IPS-18c (cell line): ENCODE results near the gene IQUB.
"Not testable (repeated sequence)": the region's sequence is repeated elsewhere in the genome, so short reads cannot be mapped to it uniquely, and the experiment has no call there.

Experiments used
- H3K4me3 ChIP-seq: 2 replicates; pipeline ENCODE4 v1.7.0; 2013; ENCODE audit warnings: low read depth, mild to moderate bottlenecking, low read length, moderate library complexity; ENCODE audit not compliant: insufficient read depth
- H3K9me3 ChIP-seq: one replicate; pipeline ENCODE4 v1.6.1; 2013; ENCODE audit warnings: mild to moderate bottlenecking, low read length, moderate library complexity; ENCODE audit not compliant: control insufficient read depth, insufficient read depth

The IQUB gene

DNA sequence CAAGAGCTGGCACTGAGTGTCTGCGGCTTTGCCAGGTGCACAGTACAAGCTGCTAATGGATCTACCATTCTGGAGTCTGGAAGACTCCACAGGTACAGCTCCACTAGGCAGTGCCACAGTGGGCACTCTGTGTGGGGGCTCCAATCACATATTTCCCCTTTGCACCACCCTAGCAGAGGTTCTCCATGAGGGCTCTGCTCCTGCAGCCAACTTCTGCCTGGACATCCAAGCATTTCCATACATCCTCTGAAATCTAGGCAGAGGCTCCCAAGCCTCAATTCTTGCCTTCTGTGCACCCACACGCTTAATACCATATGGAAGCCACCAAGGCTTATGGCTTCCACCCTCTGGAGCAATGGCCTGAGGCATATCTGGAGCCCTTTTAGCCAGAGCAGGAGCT is 29.2 kb downstream of the IQUB start:
- Histone ChIP-seq H3K4me3 (no peak overlapping the region), H3K9me3 (no peaks in the 10 kb centered on the region)

DNA sequence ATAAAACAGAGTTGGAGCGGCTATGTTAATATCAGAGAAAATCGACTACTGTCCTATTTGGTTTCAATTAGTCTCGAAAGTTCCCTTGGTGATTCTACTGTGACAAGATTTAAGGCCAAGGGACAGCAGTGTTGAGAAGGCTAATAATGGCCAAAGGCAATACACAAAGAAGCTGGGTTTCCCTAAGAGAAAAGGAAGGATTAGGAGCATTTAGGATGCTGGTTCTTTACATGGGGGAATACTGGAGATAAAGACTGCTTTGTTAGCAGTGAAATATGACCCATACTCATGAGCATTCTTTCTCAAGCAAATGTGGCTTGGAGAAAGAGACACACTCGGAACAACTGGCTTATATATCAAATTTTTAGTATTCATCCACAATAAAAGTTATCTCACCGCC is 32.2 kb downstream of the IQUB start:
- H3K9me3 ChIP-seq = no peaks in the 10 kb centered on the region
- no peak overlapping the region for H3K4me3 ChIP-seq

DNA sequence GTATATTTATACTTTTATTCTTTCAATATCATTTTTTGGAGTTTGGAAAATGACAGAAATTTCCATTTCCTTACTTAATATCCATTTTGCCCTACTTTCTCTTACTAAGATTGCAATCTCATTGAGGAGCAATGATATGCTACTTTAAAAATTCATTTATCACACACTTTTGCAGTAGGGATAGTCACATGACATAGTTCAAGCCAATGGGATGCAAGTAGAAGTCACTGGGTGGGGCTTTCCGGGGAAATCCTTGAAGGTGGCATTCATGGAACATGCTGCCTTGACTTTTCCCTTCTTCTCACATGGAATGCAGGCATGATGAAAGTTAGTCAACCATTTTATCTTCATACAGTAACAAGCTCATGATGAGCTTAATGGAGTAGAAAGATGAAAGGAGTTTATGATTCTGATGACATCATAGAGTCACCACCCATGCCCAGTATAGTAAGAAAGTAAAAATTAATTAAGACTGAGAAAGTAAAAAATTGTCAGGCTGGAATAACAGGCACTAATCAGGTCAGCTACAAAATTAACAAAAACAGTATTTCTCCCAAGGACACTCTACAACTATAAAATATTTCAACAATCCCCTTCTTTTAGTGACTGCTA is 33.4 kb downstream of the IQUB start:
- no peaks in the 10 kb centered on the region for H3K9me3 ChIP-seq
- H3K4me3 ChIP-seq = no peak overlapping the region

DNA sequence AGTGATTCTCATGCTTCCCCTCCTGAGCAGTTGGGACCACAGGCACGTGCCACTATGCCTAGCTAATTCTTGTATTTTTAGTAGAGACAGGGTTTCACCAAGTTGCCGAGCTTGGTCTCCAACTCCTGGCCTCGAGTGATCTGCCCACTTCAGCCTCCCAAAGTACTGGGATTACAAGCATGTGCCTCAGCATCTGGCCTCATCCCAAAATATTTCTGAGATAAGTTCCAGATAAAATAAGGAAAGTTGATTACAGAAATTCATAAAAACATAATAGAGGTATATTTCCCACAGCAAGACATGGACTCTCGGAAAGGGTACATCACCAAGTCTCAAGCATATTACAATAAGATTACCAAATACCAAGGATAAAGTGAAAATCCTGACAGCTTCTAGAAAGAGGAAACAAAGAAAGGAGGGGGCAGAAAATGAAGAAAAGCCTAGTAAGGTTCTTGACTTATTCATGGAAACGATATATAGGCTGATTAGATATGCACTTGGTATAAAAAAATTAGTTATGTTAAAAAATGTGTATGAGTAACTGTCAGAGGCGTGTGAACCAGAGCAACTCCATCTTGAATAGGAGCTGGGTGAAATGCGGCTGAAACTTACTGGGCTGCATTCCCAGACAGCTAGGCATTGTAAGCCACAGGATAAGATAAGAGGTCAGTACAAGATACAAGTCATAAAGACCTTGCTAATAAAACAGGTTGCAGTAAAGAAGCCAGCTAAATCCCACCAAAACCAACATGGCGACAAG is 35.0 kb downstream of the IQUB start:
- H3K4me3 ChIP-seq = no peak overlapping the region
- H3K9me3 ChIP-seq = no peaks in the 10 kb centered on the region

DNA sequence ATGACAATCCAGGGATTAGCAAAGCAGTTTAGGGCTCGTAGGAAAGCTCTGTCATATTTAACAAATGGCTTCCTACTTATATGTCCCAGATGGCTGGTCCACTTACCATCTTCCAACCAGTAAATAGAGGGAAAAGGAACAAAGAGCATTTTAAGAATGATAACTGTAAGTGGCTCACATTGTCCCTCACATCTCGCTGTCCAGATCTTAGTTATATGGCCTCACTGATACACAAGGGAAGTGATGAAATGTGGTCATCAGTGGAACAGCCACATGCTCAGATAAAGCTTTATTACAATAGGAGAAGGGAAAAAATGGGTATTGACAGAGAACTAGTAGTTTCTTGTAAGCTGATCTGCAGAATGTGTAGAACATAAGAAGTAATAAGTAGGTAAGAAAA is 35.8 kb downstream of the IQUB start:
- H3K4me3 ChIP-seq = no peak overlapping the region
- H3K9me3 ChIP-seq = no peaks in the 10 kb centered on the region

DNA sequence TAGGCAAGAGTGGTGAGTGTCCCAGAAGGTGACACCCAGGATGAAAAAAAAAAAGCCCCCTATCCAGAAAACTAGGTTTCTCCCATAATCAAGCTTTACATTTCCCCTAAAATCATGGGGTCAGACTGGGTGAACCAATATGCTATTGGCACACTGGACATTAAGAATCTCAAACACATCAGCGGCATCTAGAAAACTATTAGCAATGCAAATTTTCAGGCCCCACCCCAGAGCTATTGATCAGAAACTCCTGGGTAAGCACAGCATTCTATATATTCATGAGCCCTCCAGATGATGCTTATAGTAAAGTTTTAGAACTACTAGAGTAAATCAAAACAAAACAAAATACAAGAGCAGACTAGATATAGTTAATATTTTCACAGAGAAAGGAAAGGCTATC is 36.4 kb downstream of the IQUB start:
- Histone ChIP-seq H3K9me3 (no peaks in the 10 kb centered on the region), H3K4me3 (no peak overlapping the region)

DNA sequence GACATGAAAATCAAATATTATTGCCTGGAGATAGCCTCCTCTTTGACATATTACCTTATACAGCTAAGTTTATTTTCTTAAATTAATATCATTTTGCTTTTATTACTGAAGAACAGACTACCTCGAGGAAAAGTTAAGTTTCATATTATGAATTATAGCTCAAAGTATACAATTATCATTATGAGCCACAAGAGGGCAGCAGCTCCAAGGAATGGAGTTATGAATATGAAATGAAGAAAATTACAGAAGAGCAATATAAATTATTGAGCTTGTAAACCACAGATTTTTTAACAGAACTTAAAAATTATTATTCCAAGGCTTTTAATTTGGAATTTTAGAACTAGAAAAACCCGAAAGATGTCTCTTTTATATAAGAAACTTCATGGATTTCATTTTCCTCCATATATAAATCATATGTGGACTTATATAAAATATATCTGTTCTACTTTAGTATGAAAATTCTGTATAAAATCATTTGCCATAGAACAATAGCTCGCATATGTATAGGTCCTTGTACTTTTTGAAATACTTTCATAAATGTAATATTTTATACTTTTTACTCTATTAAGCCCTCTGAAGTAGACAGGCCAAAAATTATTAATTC is 40.1 kb downstream of the IQUB start:
- no peak overlapping the region for H3K4me3 ChIP-seq
- H3K9me3 ChIP-seq = no peaks in the 10 kb centered on the region

DNA sequence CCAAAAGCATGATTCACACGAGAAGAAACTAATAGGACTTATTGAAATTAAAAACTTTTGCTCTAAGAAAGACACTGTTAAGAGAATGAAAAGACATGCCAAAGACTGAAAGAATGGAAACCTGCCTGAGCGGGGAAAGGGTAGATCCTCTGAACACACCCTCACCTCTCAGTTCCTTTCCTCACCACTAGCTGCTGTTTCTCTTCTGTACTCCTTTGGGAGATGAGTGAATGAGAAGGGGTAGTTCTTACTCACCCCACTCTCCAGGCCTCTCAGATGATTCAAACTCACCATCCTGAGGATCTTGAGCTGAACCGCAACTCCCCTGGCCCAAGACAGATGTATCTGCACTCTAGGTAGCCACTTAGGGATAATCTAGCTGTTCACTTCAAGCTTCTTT is 41.9 kb downstream of the IQUB start:
- Histone ChIP-seq H3K9me3 (no peaks in the 10 kb centered on the region), H3K4me3 (no peak overlapping the region)

DNA sequence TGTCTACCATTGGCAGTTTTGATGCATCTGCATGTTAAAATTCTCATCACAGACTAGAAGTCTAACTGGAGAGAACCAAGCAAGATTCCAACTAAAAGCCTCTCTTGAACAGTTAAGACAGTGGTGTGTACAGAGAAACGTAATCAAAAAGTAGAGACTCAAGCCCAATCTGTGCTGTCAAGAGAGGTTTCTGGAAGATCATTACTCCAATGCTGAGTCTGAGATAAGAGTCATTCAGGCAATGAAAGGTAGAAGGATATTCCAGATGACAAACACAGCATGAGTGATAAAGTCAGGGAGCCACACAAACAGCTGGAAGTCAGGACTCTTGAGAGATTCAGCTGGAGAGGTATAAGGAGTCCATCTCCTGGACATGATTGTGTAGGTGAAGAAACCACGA is 48.7 kb downstream of the IQUB start:
- Histone ChIP-seq H3K4me3 (no peak overlapping the region), H3K9me3 (no peaks in the 10 kb centered on the region)

DNA sequence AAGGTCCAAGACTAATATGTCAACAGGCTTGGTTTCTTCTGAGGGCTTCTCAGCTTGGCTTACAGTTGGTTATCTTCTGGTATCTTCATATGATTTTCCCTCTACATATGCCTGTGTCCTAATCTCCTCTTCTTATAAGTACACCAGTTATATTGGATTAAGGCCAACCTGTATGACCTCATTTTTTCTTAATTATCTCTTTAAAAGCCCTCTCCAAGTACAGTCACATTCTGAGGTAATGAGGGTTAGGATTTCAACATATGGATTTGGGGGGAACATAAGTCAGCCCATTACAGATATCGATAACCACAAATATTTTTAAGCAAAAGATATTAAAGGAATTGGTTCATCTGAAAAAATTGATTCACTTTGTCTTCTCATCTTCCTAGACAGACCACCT is 49.2 kb downstream of the IQUB start:
- Histone ChIP-seq H3K4me3 (no peak overlapping the region), H3K9me3 (no peaks in the 10 kb centered on the region)

DNA sequence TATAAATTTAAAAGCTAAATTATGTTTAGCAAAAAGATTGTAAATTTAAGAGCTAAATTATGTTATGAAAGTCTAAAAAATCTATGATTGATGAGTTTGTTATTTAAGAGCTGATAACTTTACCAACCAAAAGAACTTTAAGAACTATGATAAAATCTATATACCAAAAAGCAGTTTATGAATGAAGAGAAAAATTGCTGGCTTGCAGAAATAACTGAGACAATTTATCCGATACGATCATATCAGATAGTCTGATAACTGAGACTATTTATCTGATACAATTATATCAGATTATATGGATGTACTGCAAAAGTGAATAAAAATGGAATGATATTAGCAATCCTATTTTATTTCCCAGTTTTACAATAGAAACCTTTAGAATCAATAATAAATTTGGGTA is 50.2 kb downstream of the IQUB start:
- no peak overlapping the region for H3K4me3 ChIP-seq
- no peaks in the 10 kb centered on the region for H3K9me3 ChIP-seq

DNA sequence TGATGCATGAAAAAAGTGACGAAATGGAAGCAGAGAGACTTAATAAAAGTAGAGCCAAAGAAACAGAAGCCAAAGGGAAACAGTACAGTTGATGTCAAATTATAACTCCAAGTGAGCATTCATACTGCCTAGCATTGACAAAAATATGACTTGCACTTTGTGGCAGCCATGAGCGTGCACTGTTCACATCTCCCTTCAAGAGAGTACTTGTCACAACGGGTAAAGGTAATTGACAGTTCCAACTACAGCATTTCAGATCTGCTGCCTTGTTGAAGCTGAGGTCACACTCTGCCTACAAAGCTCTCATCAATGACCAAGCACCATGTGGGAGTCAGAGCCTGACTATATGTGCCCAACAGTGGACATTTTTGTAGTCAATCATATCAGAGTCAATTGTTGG is 54.3 kb downstream of the IQUB start:
- no peak overlapping the region for H3K4me3 ChIP-seq

DNA sequence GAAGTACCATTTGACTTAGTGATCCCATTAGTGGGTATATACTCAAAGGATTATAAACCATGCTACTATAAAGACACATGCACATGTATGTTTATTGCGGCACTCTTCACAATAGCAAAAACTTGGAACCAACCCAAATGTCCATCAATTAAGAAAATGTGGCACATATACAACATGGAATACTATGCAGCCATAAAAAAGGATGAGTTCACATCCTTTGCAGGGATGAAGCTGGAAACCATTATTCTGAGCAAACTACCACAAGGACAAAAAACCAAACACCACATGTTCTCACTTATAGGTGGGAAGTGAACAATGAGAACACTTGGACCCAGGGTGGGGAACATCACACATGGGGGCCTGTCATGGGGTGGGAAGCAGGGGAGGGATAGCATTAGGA is 56.3 kb downstream of the IQUB start:
- H3K4me3 ChIP-seq = not testable (repeated sequence)

More for the DNA sequence above, 54.3 kb downstream of the IQUB start:
- H3K9me3 ChIP-seq = no peaks in the 10 kb centered on the region

DNA sequence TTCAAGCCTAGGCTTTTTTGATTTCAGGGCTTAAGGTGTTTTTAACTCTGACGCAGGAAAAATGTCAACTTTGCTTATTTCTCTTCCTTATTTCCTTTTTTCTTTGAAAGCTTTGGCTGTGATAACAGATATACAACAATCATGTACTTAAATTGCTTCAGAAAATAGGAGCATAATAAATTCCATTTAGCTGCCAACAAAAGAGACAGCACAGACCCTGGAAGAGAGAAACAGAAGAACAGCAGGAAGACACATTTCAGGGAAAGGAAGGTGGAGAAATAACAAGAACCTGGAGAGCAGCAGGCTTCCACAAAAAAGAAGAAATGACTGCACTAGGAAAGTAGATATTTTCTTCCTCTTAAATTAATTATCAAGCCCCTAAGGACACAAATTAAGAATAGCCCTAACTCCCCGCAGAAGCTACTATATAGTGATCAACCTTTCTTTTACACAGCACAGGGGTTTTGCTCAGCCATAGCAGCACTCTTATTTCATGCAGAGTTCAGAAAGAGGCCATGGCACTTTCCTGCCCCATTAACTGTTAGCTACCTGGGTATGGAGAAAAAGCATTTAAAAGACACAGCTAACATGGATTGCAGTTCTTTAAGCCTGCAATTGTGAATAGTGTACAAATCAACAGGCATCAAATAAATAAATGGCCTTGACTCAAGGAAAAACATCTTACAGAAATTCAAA is 61.5 kb downstream of the IQUB start:
- Histone ChIP-seq H3K4me3 (no peak overlapping the region), H3K9me3 (no peaks in the 10 kb centered on the region)

More for the DNA sequence above, 56.3 kb downstream of the IQUB start:
- H3K9me3 ChIP-seq = not testable (repeated sequence)

DNA sequence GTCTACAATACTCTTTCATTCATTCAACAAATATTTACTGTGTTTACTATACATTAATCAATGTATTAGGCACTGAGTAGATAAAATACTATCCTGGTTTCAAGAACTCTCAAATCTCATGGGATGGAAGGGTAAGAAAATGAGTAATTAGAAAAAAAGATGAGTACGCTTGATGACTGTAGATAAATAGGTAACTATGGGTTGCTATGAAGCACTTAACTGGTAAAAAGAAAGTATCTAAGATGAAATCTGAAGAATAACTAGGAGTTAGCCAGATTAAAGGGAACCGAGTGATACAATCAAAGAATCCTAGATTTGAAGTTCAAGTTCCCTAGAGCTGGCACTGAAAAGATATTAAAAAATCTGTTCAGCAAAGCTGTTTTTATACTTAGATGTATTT is 62.1 kb downstream of the IQUB start:
- no peaks in the 10 kb centered on the region for H3K9me3 ChIP-seq
- H3K4me3 ChIP-seq = no peak overlapping the region

DNA sequence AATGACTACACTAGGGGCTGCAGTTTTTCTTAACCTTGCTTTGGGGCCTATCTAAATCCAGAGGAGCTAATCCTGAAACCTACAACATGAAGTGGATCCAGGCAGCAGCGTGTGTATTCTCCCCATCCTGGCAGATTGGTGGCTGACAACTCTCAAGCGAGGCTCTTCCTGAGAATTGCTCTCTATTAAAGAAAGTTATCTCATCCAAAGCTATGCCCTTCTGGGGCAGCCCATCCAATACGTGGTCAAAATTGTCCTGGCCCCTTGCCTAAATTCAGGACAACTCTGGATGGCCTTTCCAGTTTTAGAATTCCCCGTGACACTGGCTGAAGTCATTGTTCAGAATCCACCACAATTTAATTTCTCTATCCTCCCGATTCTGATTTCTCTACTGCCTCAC is 66.1 kb downstream of the IQUB start:
- Histone ChIP-seq H3K4me3 (no peak overlapping the region), H3K9me3 (no peaks in the 10 kb centered on the region)

DNA sequence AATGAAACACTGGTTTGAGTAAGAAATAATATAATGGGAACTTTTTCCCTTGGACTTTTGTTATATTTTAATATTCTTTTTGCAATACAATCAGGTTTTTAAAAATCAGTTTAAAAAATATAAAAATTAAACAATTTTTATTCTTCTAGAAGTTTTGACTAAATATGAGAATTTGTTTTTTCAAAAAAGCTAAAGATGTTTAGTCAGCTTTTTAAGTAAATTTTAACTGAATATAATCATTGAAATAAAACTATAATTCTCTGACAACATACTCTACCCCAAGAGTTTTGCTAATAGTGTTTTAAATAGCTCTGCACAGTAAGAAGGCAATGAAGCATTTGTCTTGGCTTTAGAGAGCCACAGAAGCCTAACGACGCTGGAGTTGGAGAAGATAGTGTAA is 70.5 kb downstream of the IQUB start:
- H3K4me3 ChIP-seq = no peak overlapping the region
- no peaks in the 10 kb centered on the region for H3K9me3 ChIP-seq

DNA sequence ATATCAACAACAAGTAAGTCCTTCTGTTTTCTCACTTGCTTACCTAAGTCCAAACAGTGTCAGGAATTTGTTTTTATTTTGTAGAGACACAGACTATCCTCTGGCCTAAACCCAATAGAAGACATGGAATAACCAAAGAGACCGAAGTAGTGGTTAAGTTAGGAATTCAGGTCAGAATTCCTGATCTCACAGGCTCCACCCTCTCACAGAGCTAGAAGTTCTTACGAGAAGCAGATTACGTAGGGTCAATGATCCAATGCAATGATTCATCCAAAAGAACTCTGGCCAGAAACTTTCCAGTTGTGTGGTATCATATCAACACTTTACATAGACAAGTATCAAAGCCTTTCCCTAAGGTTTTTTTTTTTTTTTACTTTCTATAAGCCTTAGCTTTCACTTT is 73.8 kb downstream of the IQUB start:
- Histone ChIP-seq H3K9me3 (no peaks in the 10 kb centered on the region), H3K4me3 (no peak overlapping the region)
